ENCODE results near the gene TBX18. TPM values are rescaled to one million over a fixed set of nuclear protein-coding genes. Genes with fewer than 3 reads are reported as not detected.

Gene TBX18
- total and polyA plus RNA-seq, 2 donors from 2014 or later = 4.1 TPM; not detected in 1

DNA sequence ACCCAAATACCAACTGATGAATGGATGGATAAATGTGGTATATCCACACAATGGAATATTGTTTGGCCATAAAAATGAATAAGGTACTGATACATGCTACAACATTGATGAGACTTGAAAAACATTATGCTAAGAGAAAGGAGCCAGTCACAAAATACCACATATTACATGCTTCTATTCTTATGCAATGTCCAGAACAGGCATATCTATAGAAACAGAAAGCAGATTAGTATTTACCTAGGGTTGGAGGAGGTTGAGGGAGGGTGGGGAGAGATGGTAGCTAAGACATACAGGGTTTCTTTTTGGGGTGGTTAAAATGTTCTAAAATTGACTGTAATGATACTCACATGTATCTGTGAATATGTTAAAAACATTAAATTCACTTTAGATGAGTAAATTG, 24.8 kb upstream of the TBX18 start:
- H3K36me3 ChIP-seq (ENCODE audit: control insufficient read depth in 2 of 3, insufficient read depth in 3 of 3, low read length in 3 of 3) = no peaks in the 10 kb centered on the region
- no peak overlapping the region for H3K27ac ChIP-seq (ENCODE audit: low read depth in 2 of 2, low read length in 2 of 2)
- TF ChIP-seq, protein P1, sequence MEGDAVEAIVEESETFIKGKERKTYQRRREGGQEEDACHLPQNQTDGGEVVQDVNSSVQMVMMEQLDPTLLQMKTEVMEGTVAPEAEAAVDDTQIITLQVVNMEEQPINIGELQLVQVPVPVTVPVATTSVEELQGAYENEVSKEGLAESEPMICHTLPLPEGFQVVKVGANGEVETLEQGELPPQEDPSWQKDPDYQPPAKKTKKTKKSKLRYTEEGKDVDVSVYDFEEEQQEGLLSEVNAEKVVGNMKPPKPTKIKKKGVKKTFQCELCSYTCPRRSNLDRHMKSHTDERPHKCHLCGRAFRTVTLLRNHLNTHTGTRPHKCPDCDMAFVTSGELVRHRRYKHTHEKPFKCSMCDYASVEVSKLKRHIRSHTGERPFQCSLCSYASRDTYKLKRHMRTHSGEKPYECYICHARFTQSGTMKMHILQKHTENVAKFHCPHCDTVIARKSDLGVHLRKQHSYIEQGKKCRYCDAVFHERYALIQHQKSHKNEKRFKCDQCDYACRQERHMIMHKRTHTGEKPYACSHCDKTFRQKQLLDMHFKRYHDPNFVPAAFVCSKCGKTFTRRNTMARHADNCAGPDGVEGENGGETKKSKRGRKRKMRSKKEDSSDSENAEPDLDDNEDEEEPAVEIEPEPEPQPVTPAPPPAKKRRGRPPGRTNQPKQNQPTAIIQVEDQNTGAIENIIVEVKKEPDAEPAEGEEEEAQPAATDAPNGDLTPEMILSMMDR (IDR thresholded peaks at IDR 0.05; ENCODE audit: borderline replicate concordance, extremely low read depth, insufficient read depth) = no peak
- H3K4me3 ChIP-seq (ENCODE audit: low read length in 3 of 3) = no peak overlapping the region
- no peaks in the 10 kb centered on the region for H3K4me1 ChIP-seq (ENCODE audit: control insufficient read depth in 2 of 3, insufficient read depth in 2 of 3, low read depth in 1 of 3, low read length in 3 of 3)
- FAIRE-seq (no peak), DNase-seq (no peak)
- H3K27me3 ChIP-seq (ENCODE audit: control insufficient read depth, insufficient read depth, low read length) = no peaks in the 10 kb centered on the region
- H3K9ac ChIP-seq (ENCODE audit: low read length in 3 of 3) = no peak overlapping the region
- no peaks in the 10 kb centered on the region for H3K9me3 ChIP-seq (ENCODE audit: control insufficient read depth in 2 of 3, insufficient read depth in 1 of 3, low read length in 3 of 3)
- intact Hi-C loops (cut with DNase I) = no loop called here

DNA sequence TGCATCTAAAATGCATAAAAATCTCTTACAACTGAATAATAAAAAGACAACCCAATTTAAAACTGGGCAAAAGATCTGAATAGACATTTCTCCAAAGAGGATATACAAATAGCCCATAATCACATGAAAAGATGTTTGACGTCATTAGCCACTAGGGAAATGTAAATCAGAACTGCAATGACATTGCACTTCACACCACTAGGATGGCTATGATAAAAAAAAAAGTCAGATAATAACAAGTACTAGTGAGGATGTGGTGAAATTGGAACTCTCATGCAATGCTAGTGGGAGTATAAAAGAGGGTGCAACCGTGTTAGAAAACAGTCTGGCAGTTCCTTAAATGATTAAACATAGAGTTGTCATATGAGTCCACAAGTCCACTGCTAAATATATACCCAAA, 24.3 kb upstream of the TBX18 start:
- no peaks in the 10 kb centered on the region for H3K4me1 ChIP-seq (ENCODE audit: control insufficient read depth in 2 of 3, insufficient read depth in 2 of 3, low read depth in 1 of 3, low read length in 3 of 3)
- no peak for FAIRE-seq
- intact Hi-C loops (cut with DNase I) = no loop called here
- no peaks in the 10 kb centered on the region for H3K27me3 ChIP-seq (ENCODE audit: control insufficient read depth, insufficient read depth, low read length)
- TF ChIP-seq, protein P1 (IDR thresholded peaks at IDR 0.05; ENCODE audit: borderline replicate concordance, extremely low read depth, insufficient read depth) = no peak
- H3K9ac ChIP-seq (ENCODE audit: low read length in 3 of 3) = no peak overlapping the region
- no peaks in the 10 kb centered on the region for H3K36me3 ChIP-seq (ENCODE audit: control insufficient read depth in 2 of 3, insufficient read depth in 3 of 3, low read length in 3 of 3)
- no peak overlapping the region for H3K27ac ChIP-seq (ENCODE audit: low read depth in 2 of 2, low read length in 2 of 2)
- H3K9me3 ChIP-seq (ENCODE audit: control insufficient read depth in 2 of 3, insufficient read depth in 1 of 3, low read length in 3 of 3) = no peaks in the 10 kb centered on the region
- no peak overlapping the region for H3K4me3 ChIP-seq (ENCODE audit: low read length in 3 of 3)
- no peak for DNase-seq

DNA sequence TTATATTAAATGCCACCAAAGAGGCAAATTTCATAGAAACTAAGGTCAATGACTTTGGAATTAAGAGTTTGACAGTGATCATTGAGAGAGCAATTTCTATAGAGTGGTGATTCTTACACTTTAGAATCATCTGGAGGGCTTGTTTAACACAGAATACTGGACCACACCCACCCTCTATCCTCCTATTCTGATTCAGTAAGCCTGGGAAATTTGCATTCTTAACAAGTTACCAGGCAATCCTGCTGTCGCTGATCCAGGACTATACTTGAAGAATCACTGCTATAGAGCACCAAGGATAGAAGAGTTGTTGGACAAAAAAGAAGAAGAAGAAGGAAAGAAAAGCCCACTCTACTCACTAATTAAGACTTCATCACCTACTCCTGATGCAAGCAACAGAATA, 21.3 kb upstream of the TBX18 start:
- intact Hi-C loops (cut with DNase I) = no loop called here
- Histone ChIP-seq H3K36me3 (ENCODE audit: control insufficient read depth in 2 of 3, insufficient read depth in 3 of 3, low read length in 3 of 3) (no peaks in the 10 kb centered on the region), H3K27ac (ENCODE audit: low read depth in 2 of 2, low read length in 2 of 2) (no peak overlapping the region), H3K9me3 (ENCODE audit: control insufficient read depth in 2 of 3, insufficient read depth in 1 of 3, low read length in 3 of 3) (no peaks in the 10 kb centered on the region), H3K4me1 (ENCODE audit: control insufficient read depth in 2 of 3, insufficient read depth in 2 of 3, low read depth in 1 of 3, low read length in 3 of 3) (no peaks in the 10 kb centered on the region), H3K4me3 (ENCODE audit: low read length in 3 of 3) (no peak overlapping the region), H3K9ac (ENCODE audit: low read length in 3 of 3) (no peak overlapping the region), H3K27me3 (ENCODE audit: control insufficient read depth, insufficient read depth, low read length) (no peaks in the 10 kb centered on the region)
- no peak for FAIRE-seq
- TF ChIP-seq, protein P1 (IDR thresholded peaks at IDR 0.05; ENCODE audit: borderline replicate concordance, extremely low read depth, insufficient read depth) = no peak
- DNase-seq = no peak

DNA sequence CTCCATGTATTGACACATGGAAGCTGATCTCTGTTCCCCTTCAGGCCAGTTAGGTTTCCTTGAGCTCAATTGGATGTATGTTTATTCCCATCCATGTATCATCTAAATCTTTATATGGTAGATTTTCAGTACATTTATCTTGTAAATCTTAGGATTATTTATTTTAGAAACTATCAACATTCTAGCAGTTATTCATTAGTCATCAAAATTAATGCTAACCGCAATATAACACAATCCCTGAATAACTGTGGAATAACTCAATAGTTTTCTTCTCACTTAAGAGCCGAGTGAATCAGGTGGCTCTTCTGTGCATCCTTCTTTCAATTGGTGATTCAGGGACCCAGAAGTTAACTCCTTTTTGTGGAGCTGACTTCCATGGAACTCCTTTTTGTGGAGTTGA, 15.5 kb upstream of the TBX18 start:
- Histone ChIP-seq H3K27me3 (ENCODE audit: control insufficient read depth, insufficient read depth, low read length) (peaks cover 20% of the 10 kb centered on the region), H3K4me1 (ENCODE audit: control insufficient read depth in 2 of 3, insufficient read depth in 2 of 3, low read depth in 1 of 3, low read length in 3 of 3) (no peaks in the 10 kb centered on the region), H3K4me3 (ENCODE audit: low read length in 3 of 3) (no peak overlapping the region), H3K27ac (ENCODE audit: low read depth in 2 of 2, low read length in 2 of 2) (no peak overlapping the region), H3K9ac (ENCODE audit: low read length in 3 of 3) (no peak overlapping the region), H3K9me3 (ENCODE audit: control insufficient read depth in 2 of 3, insufficient read depth in 1 of 3, low read length in 3 of 3) (no peaks in the 10 kb centered on the region), H3K36me3 (ENCODE audit: control insufficient read depth in 2 of 3, insufficient read depth in 3 of 3, low read length in 3 of 3) (no peaks in the 10 kb centered on the region)
- TF ChIP-seq, protein P1 (IDR thresholded peaks at IDR 0.05; ENCODE audit: borderline replicate concordance, extremely low read depth, insufficient read depth) = no peak
- FAIRE-seq = no peak
- no peak for DNase-seq
- intact Hi-C loops (cut with DNase I) = no loop called here
